ENCODE measurements around the gene SATL1. TPM values are rescaled to one million over a fixed set of nuclear protein-coding genes. Genes with fewer than 3 reads are reported as not detected.
"Not testable (repeated sequence)": the region's sequence is repeated elsewhere in the genome, so short reads cannot be mapped to it uniquely, and the experiment has no call there.

SATL1 gene, protein sequence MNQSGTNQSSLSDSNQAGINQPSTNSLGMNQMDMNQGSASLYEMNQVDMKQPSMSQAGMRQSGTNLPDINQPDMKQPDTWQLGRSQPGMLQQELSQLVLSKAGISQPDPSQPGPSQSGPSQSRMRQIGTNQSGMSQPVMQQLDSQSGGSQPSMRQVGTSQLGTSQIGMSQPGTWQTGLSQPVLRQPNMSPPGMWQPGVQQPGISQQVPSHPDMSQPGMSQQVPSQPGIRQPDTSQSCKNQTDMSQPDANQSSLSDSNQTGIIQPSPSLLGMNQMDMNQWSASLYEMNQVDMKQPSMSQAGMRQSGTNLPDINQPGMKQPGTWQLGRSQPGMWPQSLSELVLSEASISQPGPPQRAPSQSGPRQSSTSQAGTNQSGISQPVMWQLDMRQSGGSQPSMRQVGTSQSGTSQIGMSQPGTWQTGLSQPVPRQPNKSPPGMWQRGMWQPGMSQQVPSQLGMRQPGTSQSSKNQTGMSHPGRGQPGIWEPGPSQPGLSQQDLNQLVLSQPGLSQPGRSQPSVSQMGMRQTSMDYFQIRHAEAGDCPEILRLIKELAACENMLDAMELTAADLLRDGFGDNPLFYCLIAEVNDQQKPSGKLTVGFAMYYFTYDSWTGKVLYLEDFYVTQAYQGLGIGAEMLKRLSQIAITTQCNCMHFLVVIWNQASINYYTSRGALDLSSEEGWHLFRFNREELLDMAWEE
- polyA plus RNA-seq (ENCODE audit: insufficient read length in 3 of 3), result under 1 TPM; 0.60 to 0.92 (median 0.61) TPM
- long read RNA-seq, donor 1, result 0 reads
- long read RNA-seq, donor 2, partial matches to known transcripts, result 10 of 10 reads
- long read RNA-seq, donor 2, other reads (novel, unspliced or antisense), result 0 of 10 reads
- long read RNA-seq, donor 3, partial matches to known transcripts, result 42 of 42 reads
- long read RNA-seq, donor 3, other reads (novel, unspliced or antisense), result 0 of 42 reads
- long read RNA-seq, donor 4, result 0 reads
- long read RNA-seq, donor 5, result 0 reads
- long read RNA-seq, donor 6, partial matches to known transcripts, result 103 of 103 reads
- long read RNA-seq, donor 6, other reads (novel, unspliced or antisense), result 0 of 103 reads
- long read RNA-seq, donor 7, result 0 reads
- long read RNA-seq, donor 8, result 0 reads
- long read RNA-seq, donor 9, partial matches to known transcripts, result 127 of 132 reads
- long read RNA-seq, donor 9, other reads (novel, unspliced or antisense), result 5 of 132 reads
- long read RNA-seq, donor 10, result 0 reads
- long read RNA-seq, donor 11, result 0 reads
- long read RNA-seq, donor 12, result 0 reads
- long read RNA-seq, donor 13, result 0 reads
- long read RNA-seq, donor 14, partial matches to known transcripts, result 0 of 2 reads
- long read RNA-seq, donor 14, other reads (novel, unspliced or antisense), result 0 of 2 reads
- long read RNA-seq, donor 15, result 0 reads
- long read RNA-seq, donor 16, result 0 reads

DNA sequence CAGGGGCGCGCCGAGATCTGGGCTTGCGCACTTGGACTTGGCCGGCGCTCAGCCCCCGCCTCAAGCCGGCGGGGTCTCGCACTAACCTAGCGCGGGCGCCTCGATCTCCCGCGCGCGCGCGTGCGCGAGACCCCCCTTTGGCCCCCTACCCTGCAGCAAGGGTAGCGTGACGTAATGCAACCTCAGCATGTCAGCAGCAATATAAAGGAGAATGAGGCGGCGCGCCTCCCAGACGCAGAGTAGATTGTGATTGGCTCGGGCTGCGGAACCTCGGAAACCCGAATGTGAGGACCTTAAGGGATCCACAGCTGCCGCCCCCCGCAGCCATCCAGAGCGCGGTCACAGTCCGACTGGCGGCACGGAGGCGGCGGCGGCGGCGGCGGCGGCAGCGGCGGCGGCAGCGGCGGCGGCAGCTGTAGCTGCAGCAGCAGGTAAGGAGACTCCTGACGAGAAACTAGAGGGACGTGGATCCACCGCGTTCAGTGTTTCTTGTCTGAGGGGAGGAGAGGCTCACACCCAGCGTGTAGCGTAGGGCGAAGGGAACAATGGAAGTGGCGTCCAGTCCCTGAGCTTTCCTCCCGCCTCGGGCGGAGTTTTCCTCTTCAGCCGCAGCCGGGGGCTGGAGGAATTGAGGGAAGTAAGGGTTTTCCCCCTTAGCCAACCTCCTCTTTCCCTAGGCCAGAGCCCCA lies at the start of gene SATL1, which contains the start of gene ZNF711:
TSS of gene SATL1 (minus strand) at position 19 of the 689 bp plus-strand sequence. CDS start 134,811 bp downstream, outside the sequence.
TSS of gene ZNF711 (plus strand) at position 231 of the 689 bp plus-strand sequence. CDS start 3,582 bp downstream, outside the sequence.
- DNase-seq, result peak; percentile 91

DNA sequence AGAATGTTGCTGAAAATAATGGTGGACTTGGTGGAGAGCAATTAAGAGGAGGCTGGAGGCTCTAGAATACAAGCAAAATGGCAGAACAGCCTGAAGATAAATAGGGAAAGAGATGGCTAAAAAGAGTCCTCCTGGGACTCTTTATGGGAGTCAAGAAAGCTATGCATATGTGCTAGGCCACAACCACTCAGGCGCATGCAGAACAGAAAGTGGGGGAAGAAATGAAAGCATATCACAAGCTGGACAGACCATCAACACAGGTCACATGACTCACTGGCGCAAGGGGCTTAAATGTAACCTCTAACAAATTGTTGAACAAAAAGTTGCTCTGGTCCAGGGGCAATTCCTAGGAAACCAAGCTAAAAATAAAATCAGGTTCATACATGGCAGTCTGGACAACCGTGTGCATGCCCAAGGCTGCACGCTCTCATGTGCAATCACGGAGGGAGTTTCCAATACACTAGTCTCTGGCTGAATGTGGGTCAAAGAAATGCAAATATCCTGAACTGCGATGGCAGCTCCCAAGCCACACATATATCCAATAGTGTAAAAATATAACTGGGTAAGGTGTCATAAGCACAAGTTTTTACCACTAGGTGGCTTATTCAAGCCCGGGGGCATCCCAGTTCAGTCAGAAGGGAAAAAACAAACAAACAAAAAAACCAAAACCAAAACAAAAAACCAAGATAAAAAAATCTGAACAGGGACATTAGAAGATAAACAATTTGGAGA lies 45.6 kb upstream of the SATL1 start:
- DNase-seq, result no peak

DNA sequence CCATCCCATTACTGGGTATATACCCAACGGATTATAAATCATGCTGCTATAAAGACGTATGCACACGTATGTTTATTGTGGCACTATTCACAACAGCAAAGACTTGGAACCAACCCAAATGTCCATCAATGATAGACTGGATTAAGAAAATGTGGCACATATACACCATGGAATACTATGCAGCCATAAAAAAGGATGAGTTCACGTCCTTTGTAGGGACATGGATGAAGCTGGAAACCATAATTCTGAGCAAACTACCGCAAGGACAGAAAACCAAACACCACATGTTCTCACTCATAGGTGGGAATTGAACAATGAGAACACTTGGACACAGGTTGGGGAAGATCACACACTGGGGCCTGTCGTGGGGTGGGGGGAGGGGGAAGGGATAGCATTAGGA lies 41.7 kb upstream of the SATL1 start:
- not testable (repeated sequence) for DNase-seq

DNA sequence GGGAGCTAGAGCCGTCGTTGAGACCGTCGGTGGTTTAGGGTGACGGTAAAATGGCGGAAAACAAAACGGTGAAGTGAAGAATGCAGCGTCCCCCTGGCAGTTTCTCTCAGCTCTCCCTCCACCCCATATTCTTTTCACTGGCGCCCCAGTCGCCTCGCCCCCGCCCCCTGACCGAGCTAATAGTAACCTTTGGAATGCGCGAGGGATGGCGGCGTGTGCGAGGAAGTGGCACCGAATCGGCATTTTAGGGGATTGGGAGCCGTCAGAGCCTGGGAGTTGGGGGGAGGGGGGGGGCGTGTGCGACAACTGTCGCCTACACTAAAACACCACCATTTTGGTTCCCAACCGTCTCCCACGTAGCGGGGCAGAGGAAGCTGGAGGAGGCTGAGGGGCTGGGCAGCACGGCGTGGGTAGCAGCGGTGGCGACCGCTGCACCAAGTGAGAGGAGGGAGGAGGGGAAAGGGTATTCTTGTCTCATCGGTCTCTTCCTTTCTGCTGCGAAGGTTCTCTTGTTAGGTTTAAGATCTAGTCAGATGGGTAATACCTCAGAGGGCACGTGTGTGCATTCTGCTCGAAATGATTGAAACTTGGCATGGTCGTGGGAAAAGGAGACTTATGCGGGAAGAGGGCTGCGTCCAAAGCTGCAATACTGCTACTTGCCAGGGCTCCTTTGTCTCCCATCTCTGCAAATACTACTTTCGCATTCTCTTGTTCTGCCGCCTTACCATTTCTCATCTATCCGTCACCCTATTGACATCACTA lies 1.1 kb upstream of the SATL1 start:
- DNase-seq, result peak; percentile 48

DNA sequence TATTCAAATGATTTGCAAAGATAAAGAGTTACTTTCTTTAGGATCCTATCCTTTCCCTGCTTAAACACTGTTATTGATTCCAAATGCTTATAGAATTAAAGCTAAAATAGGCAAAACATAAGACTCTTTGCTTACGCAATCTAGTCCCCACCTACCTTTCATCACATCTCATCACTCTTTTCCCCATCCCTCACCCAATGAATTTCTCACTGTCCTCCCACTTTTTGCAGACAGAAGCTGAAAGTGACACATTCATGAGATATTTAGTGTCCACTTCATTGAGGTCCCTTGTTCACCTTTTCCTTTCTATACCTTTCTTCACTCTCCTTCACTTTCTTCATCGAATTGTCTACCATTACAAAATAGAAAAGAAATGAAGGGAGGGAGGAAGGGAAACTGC lies 424 bp downstream of the SATL1 start:
- no peak for DNase-seq

DNA sequence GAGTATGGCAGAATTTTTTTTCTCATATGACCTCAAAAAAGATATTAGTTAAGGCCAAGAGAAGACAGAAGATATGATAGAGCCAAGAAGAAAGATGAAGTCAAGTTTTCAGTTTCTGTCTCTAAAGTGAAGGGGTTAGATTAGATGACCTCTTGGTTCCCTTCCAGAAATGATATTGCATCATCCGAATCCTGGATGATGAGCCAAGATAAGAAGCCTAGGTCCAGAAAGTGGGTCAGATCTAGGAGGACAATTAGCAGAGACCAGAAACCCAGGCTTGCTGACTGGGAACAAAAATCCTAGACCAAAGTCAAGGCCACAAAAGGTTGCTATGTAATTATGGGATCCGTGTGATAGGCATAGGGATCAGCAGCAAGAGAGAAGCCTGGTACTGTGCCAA lies 20.2 kb downstream of the SATL1 start:
- no peak for DNase-seq

DNA sequence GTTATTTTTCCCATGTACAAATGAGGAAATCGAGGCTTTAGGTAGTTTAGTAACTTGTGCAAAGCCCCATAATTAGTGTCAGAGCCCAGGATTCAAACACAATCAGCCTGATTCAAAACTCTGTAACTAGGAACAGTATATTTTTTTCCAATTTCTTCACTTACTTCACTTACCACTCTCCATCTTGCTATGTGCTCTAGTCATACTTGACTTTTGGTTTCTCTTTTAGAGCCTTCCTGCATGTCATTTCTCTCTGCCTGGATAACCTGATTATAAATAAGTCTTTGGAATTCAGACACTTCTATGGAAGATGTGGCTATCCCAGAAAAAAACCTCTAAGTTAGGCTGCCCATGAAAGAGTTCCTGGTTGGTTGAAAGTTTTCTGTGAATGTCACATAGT lies 22.2 kb downstream of the SATL1 start:
- no peak for DNase-seq

DNA sequence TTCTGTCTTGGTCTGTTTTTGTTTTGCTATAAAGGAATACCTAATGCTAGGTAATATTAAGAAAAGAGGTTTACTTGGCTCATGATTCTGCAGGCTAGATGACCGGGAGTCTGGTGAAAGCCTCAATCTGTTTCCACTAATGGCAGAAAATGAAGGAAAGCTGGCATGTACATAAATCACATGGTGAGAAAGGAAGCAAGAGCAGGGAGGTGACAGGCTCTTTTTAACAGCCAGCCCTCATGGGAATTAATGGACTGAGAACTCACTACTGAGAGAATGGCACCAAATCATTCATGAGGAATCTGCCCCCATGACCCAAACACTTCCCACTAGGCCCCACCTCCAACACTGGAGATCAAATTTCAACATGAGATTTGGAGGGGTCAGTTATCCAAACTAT lies 27.6 kb downstream of the SATL1 start:
- DNase-seq, result peak; percentile 39

DNA sequence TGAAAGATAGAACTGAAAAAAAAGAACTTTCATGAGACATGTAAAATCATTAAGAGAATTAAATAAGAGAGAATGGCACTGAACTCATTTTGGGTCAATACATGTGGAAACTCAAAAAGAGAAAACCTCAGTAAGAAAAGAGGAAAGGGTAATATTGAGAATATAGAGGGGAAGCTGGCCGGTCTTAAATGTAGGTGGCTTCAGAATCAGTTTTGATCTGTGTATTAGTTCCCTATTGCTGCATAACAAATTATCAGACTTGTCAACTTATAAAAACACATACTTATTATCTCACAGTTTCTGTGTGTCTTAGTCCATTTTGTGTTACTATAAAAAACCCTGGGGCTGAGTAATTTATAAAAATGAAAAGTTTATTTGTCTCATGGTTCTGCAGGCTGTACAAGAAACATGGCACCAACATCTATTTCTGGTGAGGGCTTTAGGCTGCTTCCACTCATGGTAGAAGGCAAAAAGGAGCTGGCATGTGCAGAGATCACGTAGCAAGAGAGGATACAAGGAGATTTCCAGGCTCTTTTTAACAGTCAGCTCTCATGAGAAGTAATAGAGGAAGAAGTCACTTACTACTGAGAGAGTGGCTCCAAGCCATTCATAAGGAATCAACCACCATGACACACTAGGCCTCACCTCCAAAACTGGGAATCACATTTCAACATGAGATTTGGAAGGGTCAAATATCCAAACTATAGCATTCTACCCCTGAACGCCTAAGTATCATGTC lies 29.6 kb downstream of the SATL1 start:
- DNase-seq, result no peak

DNA sequence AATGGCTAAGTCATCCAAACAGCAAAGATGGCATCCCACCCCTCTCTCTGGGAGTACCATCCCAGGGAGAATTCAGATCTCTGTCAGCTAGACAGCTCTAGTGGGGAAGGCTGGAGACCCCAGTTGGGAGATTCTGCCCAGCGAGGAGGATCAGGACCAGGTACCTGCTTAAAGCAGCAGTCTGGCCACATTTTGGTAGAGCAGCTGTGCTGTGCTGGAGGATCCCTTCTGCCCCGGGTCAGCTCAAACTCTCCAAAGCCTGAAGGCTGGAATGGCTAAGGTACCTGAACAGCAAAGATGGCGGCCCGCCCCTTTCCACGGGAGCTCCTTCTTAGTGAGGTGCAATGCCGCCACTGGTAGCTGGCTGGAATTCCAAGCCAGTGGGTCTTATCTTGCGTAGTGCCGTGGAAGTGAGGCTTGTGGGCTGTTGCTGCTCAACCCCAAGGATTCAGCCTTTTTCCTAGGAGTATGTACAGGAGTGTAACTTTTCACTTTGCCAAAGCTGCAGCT lies 40.1 kb downstream of the SATL1 start:
- DNase-seq, result no peak

DNA sequence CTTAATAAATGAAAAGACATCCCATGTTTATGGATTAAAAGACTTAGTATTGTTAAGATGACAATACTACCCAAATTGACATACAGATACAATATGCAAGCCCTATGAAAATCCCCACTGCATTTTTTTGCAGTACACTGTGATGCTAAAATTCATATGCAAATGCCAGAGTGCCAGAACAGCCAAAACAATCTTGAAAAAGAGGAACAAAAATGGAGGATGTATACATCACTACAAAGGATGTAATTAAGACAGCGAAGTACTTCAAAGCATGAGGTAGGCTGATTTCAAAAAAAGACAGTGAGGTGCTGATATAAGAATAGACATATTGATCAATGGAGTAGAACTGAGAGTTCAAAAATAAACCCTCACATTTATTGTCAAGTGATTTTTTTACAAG lies 47.3 kb downstream of the SATL1 start:
- DNase-seq, result no peak

DNA sequence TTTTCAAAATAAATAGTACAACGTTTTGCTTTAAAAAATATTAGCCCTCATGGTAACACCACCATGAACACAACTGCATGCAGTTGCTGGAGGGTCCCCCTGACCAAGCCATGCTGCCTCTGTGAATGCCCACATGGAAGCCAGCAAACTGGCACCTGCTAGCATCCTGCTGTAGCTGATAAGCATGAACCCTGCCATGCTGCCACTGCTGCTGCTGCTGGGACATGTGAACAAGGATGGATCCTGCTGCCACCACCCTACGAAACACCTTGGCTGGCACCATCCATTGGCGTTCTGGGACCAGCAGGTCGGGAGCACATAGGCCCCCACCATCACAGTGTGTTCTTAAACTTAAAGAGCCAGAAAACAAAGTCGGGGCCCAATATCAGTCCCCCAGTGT lies 83.9 kb downstream of the SATL1 start:
- no peak for DNase-seq

DNA sequence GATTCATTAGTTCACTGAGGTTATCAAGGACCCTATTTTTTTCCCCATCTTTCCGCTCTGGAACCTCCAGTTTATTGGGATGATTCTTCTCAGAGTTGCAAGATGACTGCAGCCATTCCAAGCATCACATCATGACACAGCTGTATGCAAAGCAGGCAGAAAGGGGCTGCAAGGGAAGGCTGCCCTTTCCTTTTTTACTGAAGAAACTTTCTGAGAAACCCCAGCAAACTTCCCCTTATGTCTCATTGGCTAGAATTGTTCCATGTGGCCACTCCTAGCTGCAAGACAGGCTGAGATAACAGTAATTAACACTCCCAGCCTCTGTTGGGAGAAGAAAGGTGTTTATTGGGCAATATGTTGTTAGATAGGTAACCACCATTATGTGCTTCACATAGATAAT lies 102.6 kb downstream of the SATL1 start:
- no peak for DNase-seq

DNA sequence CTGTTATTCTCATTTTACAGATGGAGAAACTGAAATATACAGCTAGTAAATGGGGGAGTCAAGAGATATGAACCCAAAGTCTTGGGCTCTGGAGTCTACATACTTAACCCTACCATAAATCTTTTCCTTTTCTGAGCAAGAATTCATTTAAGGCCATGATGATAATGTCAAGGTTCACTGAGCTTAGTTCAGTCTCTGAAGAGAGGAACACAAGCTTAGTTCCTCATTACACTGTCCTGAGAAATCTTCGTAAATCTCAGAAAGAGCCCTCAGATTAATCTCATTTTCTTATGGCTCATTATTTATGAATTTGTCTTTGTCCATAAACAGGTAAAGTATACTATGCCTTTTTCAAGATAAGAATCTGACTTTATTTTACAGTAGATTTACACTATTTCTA lies 104.2 kb downstream of the SATL1 start:
- no peak for DNase-seq

DNA sequence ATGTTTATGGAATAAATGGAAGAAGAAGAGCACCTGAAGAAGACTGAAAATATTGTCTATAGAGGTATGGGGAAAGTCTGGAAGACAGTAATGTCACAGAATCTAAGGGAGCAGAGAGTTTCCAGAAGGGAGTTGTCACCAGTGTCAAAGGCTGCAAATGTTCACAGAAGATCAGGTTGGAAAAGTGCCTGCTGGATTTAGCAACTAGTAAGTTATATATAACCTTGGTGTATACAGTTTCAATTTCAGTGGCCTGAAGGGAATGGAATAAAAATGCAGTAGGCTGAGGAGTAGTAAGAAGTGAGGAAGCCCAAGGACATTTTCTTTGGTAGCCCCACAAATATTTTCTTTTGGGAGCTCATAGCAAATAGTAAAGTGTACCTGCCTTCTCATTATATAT lies 107.2 kb downstream of the SATL1 start:
- DNase-seq, result no peak

DNA sequence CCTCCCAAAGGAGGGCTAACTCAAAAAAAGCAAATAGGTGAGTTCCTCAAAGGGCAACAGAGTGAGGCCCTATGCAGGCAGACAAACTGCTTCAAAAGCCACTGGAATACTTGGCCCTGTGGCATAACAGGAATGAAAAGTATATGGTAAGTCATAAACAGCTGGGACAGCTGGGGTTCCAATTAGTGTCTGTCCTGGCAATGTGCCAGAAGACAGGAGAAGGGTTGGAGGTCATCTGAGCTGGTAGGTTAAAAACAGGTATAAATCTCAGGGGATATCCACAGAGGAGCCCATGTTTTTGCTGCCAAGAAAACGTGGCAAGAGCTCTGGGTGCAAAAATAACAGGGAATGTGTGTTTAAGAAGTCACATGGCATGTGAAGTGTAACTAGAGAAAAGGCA lies 128.3 kb downstream of the SATL1 start:
- no peak for DNase-seq

DNA sequence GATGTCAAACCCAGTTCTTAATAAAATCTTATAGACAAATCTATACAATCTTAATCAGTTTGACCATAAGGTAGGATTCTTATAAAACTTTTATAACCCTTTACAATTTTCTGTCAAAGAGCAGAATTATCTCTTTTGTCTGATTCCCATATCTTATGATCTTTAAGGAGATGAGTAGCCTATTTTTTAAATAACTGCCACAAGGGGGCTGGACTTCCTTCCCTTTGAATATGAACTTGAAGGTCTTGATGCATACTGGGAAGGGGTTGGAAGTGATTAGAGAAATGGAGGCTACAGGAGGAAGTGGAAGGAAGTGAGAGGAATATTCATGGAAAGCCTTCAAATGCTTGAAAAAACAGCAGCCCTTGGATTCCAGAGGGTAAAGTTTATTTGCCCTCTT lies 128.8 kb downstream of the SATL1 start:
- no peak for DNase-seq

DNA sequence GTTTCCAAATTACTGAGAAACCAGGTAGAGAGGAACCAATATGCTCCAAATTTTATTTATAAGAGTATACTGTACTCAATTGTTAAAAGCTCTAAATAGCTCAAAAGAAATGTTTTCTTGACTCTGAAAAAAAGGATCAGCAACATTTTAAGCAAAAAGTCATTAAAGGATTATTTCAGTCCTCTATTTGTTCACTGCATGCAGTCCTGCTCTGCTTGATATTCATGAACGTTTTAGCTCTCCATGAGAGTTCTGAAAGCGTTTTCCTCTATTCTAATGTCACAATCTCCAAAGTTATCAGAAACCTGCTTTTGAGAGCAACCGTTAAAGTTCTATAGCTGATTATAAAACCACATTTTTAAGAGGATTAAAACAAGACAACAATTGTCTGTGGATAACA lies 129.4 kb downstream of the SATL1 start:
- DNase-seq, result no peak

DNA sequence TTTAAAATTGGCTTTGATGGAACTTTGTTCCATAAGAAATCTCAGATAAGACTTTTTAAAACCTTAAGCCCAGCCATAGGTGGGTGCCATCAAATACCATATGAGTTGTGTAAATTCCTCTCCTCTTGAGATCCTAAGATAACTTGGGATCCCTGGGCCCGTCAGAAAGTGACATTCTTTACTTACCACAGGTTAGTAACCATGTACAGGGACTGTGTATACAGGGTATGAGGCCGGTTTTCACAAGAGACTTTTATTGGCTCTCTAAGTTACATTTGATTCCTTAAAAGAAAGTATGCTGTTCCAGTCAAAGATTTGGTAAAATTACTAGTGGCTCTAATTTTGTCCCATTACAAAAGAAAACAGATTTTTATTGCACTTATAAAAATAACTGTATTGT lies 129.8 kb downstream of the SATL1 start:
- no peak for DNase-seq
